Spleen (tissue), 7 donors: ENCODE results near the gene PPP1R9B.

ENCODE experiments used
- CTCF ChIP-seq, 11 experiments: fragments of 200-600 bp in 7 of 11; fragments of 450-650 bp in 4 of 11; sonication (generic) in 4 of 11; IDR thresholded peaks in 8 of 11; conservative IDR thresholded peaks in 3 of 11; 1 replicate in 7 of 11; 2 replicates in 4 of 11; pipeline versions ENCODE4 v1.4.0 to v1.8.0; 2016 to 2021; ENCODE audit warnings: antibody characterized with exemption in 11 of 11, inconsistent platforms in 4 of 11, mild to moderate bottlenecking in 1 of 11
- POLR2A ChIP-seq, 3 donors: fragments of 450-650 bp; IDR thresholded peaks; one replicate each; pipeline ENCODE4 v1.5.1; 2017; ENCODE audit warnings: antibody characterized with exemption in 3 of 3, mild to moderate bottlenecking in 1 of 3
- POLR2AphosphoS5 ChIP-seq, 3 donors: sonication (generic); formaldehyde crosslinking; IDR thresholded peaks; one replicate each; pipeline ENCODE4 v1.5.1; 2017; ENCODE audit warnings: antibody characterized with exemption in 3 of 3
- donor health status: DM: no; HTN: no; CAD: no; lungs with moderate emphysema.
- donor health status: DM: no; HTN: no; CAD: no.
- donor health status: DM: no; HTN: no; CAD: no.

- no peak for TF ChIP-seq CTCF (IDR thresholded peaks at IDR 0.05 in 8 of 11, conservative IDR thresholded peaks at IDR 0.05 in 3 of 11)
- no peak for TF ChIP-seq POLR2AphosphoS5 (IDR thresholded peaks at IDR 0.05)
- no peak for TF ChIP-seq POLR2A (IDR thresholded peaks at IDR 0.05)
These were observed 30.1 kb upstream of the PPP1R9B start for GRCh38 chr17:50180620-50181019.
